ENCODE data around the gene SEMA6A.
"Not testable (repeated sequence)": the region's sequence is repeated elsewhere in the genome, so short reads cannot be mapped to it uniquely, and the experiment has no call there.

The SEMA6A gene

DNA sequence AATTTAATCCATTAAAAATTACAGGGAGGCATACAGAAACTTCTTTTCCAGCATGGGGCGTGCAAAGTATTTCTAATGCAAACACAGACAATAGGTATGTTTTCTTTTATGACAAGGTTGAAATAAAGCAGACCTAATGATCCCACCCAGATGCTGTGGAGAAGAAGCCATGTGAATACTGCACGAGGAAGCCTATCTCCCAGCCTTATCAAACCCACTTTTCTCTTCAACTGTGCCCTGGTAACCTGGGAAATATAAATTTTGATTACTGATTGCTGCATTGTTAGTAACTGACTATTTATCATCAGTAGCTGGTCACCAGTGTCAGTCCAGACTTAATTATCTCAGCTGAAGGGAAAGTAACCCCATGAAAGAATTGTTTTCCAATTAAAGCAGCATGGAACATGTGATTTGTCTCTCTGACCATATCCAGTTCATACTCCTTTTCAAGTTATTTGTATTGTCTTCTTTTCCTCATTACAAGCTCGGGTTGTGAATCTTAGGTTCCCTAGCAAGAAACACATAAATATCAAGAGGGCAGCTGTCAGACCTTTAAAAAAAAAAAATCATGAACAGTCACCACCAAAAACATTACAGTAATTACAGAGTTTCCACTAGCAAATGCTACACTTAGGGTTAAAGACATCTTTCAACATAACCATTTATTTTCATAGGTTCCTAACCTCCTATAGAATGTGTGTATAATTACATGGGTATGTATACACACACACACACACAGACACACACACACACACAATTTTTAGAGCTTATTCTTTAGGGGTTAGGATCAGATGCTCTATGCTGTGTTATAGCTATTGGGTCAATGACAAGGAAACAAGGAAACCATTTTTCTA lies 50.3 kb downstream of the SEMA6A start:
- DNase-seq (ENCODE audit: low spot score), result peak; percentile 98

- DNase-seq (ENCODE audit: low spot score), result not testable (repeated sequence)
These were observed 51.4 kb downstream of the SEMA6A start for GRCh38 chr5:116523182-116523581.

GRCh38 chr5:116522356-116523136 lies 52.1 kb downstream of the SEMA6A start:
- DNase-seq (ENCODE audit: low spot score), result no peak

GRCh38 chr5:116521173-116521872 lies 53.3 kb downstream of the SEMA6A start:
- no peak for DNase-seq (ENCODE audit: low spot score)

DNA sequence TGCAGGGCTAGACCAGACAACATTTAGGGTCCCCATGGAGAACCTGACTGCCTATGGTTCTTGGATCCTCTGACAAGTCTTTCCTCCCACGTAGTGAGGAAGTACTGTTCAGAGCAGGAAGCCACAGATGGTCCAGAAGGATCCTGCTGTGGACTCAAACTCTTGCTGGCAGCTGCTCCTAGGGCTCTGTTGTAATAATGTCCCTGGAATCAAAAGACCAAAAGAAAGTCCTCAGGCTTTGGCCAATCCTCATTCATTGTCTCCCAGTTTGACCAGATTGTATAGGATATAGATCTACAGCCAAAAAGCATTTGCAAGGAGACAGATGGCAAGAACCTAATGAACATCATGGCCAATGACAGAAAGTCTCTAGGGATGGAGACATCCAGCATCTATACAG lies 53.9 kb downstream of the SEMA6A start:
- DNase-seq (ENCODE audit: low spot score), result no peak

GRCh38 chr5:116518423-116518822 lies 56.2 kb downstream of the SEMA6A start:
- no peak for DNase-seq (ENCODE audit: low spot score)

DNA sequence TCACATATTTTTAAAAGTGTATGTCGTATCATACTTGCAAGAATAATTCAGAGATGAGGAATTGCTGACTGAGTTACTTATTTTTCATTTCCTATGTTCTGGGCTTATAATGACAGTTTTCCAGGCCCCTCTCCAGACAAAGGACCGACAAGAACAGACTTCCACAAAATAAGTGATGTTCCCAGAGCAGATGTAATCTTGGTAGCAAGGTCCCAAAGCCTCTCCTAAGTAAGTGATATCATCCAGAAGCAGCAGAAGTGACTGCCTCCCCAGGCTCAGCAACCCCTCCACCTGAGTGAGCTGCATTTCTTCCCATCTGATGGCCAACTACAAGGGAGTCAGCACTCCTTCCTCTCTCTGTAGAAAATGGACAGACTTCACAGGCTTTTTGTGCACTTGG lies 57.1 kb downstream of the SEMA6A start:
- DNase-seq (ENCODE audit: low spot score), result peak; percentile 89

DNA sequence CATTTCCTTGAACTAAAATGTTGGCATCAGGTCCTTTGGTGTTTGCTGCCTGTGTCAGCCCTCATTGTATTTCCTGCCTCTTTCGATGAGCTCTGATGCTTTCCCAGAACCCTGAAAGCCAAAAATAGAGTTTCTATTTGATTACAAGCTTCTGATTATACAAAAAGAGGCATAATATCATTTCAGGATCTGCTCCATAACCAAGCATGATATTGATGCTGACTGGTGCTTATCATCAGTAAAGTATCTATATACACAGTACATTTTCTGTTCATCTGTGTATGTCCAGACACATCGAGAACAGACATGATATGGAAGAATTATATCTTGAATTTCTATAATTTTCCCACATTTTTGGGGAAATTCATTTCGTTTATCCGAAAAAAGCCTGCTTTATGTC lies 58.6 kb downstream of the SEMA6A start:
- peak; percentile 83 for DNase-seq (ENCODE audit: low spot score)

- no peak for DNase-seq (ENCODE audit: low spot score)
These were observed 60.1 kb downstream of the SEMA6A start for GRCh38 chr5:116514421-116514970.

DNA sequence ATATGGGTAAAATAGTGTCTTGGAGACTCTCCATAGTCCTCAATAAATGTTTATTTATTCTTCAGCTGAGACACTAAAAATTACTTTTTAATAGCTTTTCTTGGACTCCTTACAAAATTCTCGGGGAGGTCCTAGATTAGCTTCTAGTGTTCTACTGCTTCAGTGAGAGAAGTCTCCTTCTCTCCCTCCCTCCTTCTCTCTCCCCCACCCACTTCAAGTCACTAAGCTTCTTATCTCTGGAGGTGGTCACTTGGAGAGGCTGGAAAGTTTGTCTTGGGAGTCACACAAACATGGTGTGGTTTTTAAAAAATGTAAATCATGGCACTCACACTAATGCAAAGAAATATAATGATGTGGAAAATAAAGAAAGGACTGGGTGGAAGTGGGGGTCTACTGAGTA lies 64.1 kb downstream of the SEMA6A start:
- DNase-seq (ENCODE audit: low spot score), result no peak

DNA sequence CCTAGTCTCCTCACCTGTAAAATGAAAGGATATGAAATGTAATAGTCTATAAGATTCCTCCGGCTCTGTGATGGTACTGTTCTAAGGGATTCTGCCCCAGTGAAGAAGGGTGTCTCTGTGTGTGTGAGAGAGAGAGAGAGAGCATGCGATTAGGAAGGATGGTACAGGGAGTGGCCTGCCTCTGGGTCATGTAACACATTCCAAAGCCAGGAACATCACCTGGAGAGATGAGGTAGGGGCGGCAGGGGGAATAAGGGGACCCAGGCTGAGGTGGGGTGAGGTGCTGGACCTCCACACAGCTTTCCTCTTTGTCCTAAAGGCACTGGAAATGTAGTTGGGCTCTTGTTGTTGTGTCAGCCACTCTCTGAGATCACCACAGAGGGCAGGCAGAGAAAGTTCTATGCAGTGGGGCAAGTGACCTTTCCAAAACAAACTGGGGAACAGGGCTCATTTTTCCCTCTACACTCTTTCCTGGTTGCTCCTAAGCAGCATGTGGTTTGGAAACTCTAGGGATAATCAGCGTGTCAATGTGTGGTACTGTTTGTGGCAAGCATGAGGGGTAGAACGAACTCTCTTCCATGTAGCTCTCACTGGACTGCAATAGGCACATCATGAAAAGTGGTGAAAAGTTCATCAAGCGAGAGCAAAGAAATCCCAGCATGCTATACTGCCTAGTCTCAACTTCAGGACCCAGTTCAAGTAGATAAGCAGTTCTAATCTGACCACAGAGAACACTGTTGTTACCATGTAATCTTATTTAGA lies 65.0 kb downstream of the SEMA6A start:
- DNase-seq (ENCODE audit: low spot score), result no peak

GRCh38 chr5:116508835-116509234 lies 65.8 kb downstream of the SEMA6A start:
- DNase-seq (ENCODE audit: low spot score), result no peak

- DNase-seq (ENCODE audit: low spot score), result no peak
These were observed 66.5 kb downstream of the SEMA6A start for GRCh38 chr5:116507941-116508655.

DNA sequence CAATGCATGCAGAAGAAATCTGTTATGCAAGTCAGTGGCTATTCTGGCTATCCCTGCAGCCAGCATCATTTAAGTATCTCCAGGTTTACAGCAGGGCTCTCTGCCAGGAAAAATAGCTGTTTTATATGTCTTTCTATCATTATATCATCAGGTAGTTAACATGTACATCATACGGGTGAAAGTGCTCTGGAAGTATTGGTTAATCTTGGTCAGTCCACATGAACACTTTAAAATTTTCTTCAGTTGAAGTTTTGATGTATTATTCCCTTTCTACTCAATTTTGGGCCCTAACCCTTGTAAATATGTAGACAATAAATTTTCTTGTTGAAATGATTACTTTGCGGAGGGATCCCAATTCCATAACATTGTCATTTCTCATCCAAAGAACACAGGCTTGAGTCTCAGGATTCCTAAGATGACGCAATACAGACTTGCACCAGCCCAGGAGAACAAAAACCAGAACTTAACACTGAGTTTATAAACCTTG lies 67.5 kb downstream of the SEMA6A start:
- no peak for DNase-seq (ENCODE audit: low spot score)

DNA sequence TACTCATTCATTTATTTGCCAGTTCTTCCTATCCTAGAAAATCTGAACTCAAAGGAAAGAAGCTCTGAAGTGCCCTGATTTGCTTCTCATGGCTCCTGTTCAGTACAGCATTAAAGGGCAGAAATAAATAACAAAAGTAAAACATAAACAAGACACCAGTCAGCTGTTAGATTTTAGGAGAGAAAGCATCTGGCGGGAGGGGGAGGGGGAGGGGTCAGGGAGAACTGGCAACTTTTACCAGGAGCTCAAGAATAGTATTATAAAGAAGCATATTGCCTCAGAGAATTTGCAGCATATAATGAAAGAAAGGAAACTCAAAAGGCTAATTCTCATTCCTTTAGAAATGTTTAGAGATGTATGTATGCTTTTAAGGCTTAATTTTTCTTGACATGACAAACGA lies 68.1 kb downstream of the SEMA6A start:
- no peak for DNase-seq (ENCODE audit: low spot score)

- DNase-seq (ENCODE audit: low spot score), result no peak
These were observed 69.9 kb downstream of the SEMA6A start for GRCh38 chr5:116504593-116505166.

DNA sequence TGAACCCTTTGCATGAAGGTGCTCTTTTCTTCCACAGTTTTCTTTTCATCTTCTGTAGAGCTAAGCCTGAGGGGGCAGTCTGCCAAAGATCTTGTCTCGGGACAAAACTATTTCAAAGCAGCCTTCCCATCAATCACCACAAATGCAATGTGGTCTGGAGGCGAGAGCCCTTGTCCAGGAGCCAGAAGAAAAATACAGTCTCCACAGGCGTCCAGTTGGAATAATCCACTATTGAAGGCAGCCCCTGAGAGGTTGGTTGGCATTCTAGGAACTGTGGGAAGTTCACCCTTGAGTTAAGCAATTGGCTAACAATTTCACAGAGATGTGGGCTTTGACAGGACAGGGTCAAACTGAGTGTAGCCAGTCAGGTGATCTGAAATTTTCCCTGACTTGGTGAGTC lies 72.0 kb downstream of the SEMA6A start:
- DNase-seq (ENCODE audit: low spot score), result no peak

GRCh38 chr5:116502138-116502537 lies 72.5 kb downstream of the SEMA6A start:
- DNase-seq (ENCODE audit: low spot score), result no peak

DNA sequence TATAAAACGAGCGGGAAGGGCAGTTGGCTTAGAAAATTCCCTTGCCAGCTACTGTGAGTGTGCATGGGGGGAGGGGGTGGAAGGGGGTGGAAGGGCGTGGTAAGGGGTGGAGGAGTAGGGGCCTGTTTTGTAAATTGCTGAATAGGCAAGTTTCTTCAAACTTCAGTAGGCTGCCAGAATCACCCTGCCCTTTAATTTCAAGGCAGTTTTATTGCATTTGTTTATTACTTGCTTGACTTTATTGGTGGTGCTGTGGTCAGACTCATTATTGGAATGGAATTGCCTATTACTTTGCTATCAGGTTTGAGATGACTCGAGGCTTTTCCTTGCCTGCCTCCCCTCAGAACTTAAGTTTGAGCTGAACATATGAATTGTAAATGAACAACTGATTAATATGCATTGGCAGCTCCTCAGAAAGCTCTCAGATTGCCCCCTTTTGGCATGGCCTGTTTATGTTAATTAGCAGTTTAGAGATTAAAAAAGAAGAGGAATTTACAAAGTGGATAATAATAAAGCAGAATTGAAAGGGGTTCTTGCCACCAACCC lies 76.0 kb downstream of the SEMA6A start:
- DNase-seq (ENCODE audit: low spot score), result no peak

- no peak for DNase-seq (ENCODE audit: low spot score)
These were observed 77.0 kb downstream of the SEMA6A start for GRCh38 chr5:116497631-116498030.
